HepG2 (cell line): Measurements from ENCODE around the gene WWTR1. TPM values are rescaled to one million over a fixed set of nuclear protein-coding genes. Genes with fewer than 3 reads are reported as not detected.
A peak's percentile ranks its signal among the peaks of the same experiment; 100 is the strongest.

Experiments
- ARHGAP35 ChIP-seq: sonication (generic); formaldehyde crosslinking; IDR thresholded peaks from 2 replicates; pipeline ENCODE4 v1.9.0; 2022; ENCODE audit warnings: mild to moderate bottlenecking, inconsistent platforms, moderate library complexity, missing genetic modification reagents, borderline replicate concordance
- CBX5 ChIP-seq: sonication (generic); formaldehyde crosslinking; IDR thresholded peaks from 2 replicates; pipeline ENCODE4 v1.4.0; 2020; ENCODE audit warnings: missing genetic modification reagents, borderline replicate concordance
- CCDC6 ChIP-seq: sonication (generic); formaldehyde crosslinking; IDR thresholded peaks from 2 replicates; pipeline ENCODE4 v1.8.1; 2022; ENCODE audit warnings: mild to moderate bottlenecking, missing genetic modification reagents, moderate library complexity
- HMG20A ChIP-seq: IDR thresholded peaks from 2 replicates; pipeline ENCODE4 v1.6.1; 2016; ENCODE audit warnings: borderline replicate concordance
- JUNB ChIP-seq: sonication (generic); formaldehyde crosslinking; IDR thresholded peaks from 2 replicates; pipeline ENCODE4 v1.8.0; 2022; ENCODE audit warnings: missing genetic modification reagents, mild to moderate bottlenecking, borderline replicate concordance
- MED13 ChIP-seq: sonication (generic); formaldehyde crosslinking; IDR thresholded peaks from 2 replicates; pipeline ENCODE4 v1.5.0; 2020; ENCODE audit warnings: missing genetic modification reagents
- MLLT10 ChIP-seq: sonication (generic); formaldehyde crosslinking; IDR thresholded peaks from 2 replicates; pipeline ENCODE4 v1.4.0; 2020; ENCODE audit warnings: missing genetic modification reagents
- POGZ ChIP-seq: sonication (generic); formaldehyde crosslinking; IDR thresholded peaks from 2 replicates; pipeline ENCODE4 v1.4.0; 2020; ENCODE audit warnings: mild to moderate bottlenecking, missing genetic modification reagents
- SAFB2 ChIP-seq: sonication (generic); formaldehyde crosslinking; IDR thresholded peaks from 2 replicates; pipeline ENCODE4 v1.5.1; 2020; ENCODE audit warnings: missing genetic modification reagents, low read depth, mild to moderate bottlenecking, borderline replicate concordance
- SMAD3 ChIP-seq: sonication (generic); formaldehyde crosslinking; IDR thresholded peaks from 2 replicates; pipeline ENCODE4 v1.4.0; 2020; ENCODE audit warnings: missing genetic modification reagents
- SPEN ChIP-seq: sonication (generic); formaldehyde crosslinking; IDR thresholded peaks from 2 replicates; pipeline ENCODE4 v1.5.1; 2020; ENCODE audit warnings: low read depth, mild to moderate bottlenecking, missing genetic modification reagents
- ZFP36 ChIP-seq: fragments of 150-350 bp; IDR thresholded peaks from 2 replicates; pipeline ENCODE4 v1.6.1; 2018; ENCODE audit warnings: borderline replicate concordance, low read length, low read depth; ENCODE audit not compliant: partially characterized antibody
- ZNF235 ChIP-seq: sonication (generic); formaldehyde crosslinking; IDR thresholded peaks from 2 replicates; pipeline ENCODE4 v1.8.1; 2023; ENCODE audit warnings: mild to moderate bottlenecking, missing genetic modification reagents, borderline replicate concordance
- ZNF432 ChIP-seq: sonication (generic); formaldehyde crosslinking; IDR thresholded peaks from 2 replicates; pipeline ENCODE4 v1.5.0; 2020; ENCODE audit warnings: missing genetic modification reagents, mild to moderate bottlenecking, borderline replicate concordance
- ZNF839 ChIP-seq: sonication (generic); formaldehyde crosslinking; IDR thresholded peaks from 2 replicates; pipeline ENCODE4 v1.4.0; 2020; ENCODE audit warnings: missing genetic modification reagents, mild to moderate bottlenecking, borderline replicate concordance
- polyA plus RNA-seq, 8 experiments: library from polyadenylated mRNA; depleted of rRNA in 3 of 8; stranded (reverse) in 7 of 8; unstranded in 1 of 8; fragments of >200 nt; fragmentation: Illumina TruSeq in 4 of 8; extraction: Trizol in 4 of 8; gene quantifications; 2 replicates each; pipeline versions ENCODE4 v1.2.1 to v1.2.3, GENCODE V29; 2011 to 2016; ENCODE audit warnings: low read depth in 4 of 8, missing spikeins in 1 of 8, mixed read lengths in 1 of 8; ENCODE audit not compliant: insufficient read depth in 1 of 8
- total RNA-seq, 5 experiments: library from RNA; depleted of rRNA; stranded (reverse); fragments of >200 nt; fragmentation: Illumina TruSeq; extraction: Trizol; gene quantifications; 2 replicates each; pipeline ENCODE4 v1.2.3, GENCODE V29; 2016; ENCODE audit warnings: low read depth in 1 of 5
- TF ChIP-seq, protein P1 (sequence below): sonication (generic); formaldehyde crosslinking; IDR thresholded peaks from 2 replicates; pipeline ENCODE4 v1.4.0; 2020; ENCODE audit warnings: missing genetic modification reagents
- TF ChIP-seq, protein P2 (sequence below): sonication (generic); formaldehyde crosslinking; IDR thresholded peaks from 2 replicates; pipeline ENCODE4 v1.4.0; 2020; ENCODE audit warnings: missing genetic modification reagents
- TF ChIP-seq, protein P3 (sequence below): fragments of 450-650 bp; IDR thresholded peaks from 2 replicates; pipeline ENCODE4 v1.6.1; 2016
- TF ChIP-seq, protein P4 (sequence below): sonication (generic); formaldehyde crosslinking; IDR thresholded peaks from 2 replicates; pipeline ENCODE4 v1.5.0; 2020; ENCODE audit warnings: mild to moderate bottlenecking, missing genetic modification reagents, moderate library complexity
- TF ChIP-seq, protein P5 (sequence below): IDR thresholded peaks from 2 replicates; pipeline ENCODE4 v1.6.1; 2018; ENCODE audit warnings: missing genetic modification reagents
- TF ChIP-seq, protein P6 (sequence below): sonication (generic); formaldehyde crosslinking; IDR thresholded peaks from 2 replicates; pipeline ENCODE4 v1.5.1; 2020; ENCODE audit warnings: missing genetic modification reagents, mild to moderate bottlenecking, borderline replicate concordance

The WWTR1 gene
- total and polyA plus RNA-seq, 2 of the 13 experiments (the other 11 are each of a cell fraction or from before 2014, with no cell fraction given): 19.7 to 139 TPM

DNA sequence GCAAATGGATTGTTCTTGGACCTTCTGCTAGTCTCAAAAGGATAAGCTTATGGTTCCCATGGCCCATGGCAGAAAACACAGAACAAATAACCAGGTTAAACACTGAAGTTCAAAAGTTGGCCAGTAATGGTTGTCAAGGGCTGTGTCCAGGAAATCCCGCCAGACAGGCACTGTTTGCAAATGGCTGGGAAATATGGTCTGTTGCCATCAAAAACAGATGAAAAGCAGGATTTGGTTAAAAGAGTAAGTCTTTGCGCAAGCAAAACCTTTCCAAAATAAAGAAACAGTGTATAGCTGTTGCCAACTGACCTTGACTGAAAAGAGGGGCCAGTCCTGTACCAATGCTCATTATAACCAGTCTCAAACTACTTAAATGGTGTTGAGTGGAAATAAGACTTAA is 58.6 kb downstream of the WWTR1 start (continued):
- TF ChIP-seq, protein P1, sequence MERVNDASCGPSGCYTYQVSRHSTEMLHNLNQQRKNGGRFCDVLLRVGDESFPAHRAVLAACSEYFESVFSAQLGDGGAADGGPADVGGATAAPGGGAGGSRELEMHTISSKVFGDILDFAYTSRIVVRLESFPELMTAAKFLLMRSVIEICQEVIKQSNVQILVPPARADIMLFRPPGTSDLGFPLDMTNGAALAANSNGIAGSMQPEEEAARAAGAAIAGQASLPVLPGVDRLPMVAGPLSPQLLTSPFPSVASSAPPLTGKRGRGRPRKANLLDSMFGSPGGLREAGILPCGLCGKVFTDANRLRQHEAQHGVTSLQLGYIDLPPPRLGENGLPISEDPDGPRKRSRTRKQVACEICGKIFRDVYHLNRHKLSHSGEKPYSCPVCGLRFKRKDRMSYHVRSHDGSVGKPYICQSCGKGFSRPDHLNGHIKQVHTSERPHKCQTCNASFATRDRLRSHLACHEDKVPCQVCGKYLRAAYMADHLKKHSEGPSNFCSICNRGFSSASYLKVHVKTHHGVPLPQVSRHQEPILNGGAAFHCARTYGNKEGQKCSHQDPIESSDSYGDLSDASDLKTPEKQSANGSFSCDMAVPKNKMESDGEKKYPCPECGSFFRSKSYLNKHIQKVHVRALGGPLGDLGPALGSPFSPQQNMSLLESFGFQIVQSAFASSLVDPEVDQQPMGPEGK: no peak
- TF ChIP-seq POGZ (CRISPR knock-in tag) (peak; percentile 72), CCDC6 (CRISPR knock-in tag) (no peak), ARHGAP35 (CRISPR knock-in tag) (no peak), CBX5 (CRISPR knock-in tag) (peak; percentile 59; the same call in 1 of the 2 replicates), ZFP36 (no peak), ZNF235 (no peak), JUNB (CRISPR knock-in tag) (no peak), ZNF839 (CRISPR knock-in tag) (no peak), HMG20A (CRISPR knock-in tag) (peak; percentile 12; the same call in 1 of the 2 replicates), SPEN (CRISPR knock-in tag) (no peak), MLLT10 (CRISPR knock-in tag) (no peak), SAFB2 (CRISPR knock-in tag) (no peak), MED13 (CRISPR knock-in tag) (no peak), ZNF432 (CRISPR knock-in tag) (no peak), SMAD3 (CRISPR knock-in tag) (peak; percentile 33; the same call in 1 of the 2 replicates)
- TF ChIP-seq, protein P2, sequence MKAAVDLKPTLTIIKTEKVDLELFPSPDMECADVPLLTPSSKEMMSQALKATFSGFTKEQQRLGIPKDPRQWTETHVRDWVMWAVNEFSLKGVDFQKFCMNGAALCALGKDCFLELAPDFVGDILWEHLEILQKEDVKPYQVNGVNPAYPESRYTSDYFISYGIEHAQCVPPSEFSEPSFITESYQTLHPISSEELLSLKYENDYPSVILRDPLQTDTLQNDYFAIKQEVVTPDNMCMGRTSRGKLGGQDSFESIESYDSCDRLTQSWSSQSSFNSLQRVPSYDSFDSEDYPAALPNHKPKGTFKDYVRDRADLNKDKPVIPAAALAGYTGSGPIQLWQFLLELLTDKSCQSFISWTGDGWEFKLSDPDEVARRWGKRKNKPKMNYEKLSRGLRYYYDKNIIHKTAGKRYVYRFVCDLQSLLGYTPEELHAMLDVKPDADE: no peak
- TF ChIP-seq, protein P3, sequence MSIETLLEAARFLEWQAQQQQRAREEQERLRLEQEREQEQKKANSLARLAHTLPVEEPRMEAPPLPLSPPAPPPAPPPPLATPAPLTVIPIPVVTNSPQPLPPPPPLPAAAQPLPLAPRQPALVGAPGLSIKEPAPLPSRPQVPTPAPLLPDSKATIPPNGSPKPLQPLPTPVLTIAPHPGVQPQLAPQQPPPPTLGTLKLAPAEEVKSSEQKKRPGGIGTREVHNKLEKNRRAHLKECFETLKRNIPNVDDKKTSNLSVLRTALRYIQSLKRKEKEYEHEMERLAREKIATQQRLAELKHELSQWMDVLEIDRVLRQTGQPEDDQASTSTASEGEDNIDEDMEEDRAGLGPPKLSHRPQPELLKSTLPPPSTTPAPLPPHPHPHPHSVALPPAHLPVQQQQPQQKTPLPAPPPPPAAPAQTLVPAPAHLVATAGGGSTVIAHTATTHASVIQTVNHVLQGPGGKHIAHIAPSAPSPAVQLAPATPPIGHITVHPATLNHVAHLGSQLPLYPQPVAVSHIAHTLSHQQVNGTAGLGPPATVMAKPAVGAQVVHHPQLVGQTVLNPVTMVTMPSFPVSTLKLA: no peak
- TF ChIP-seq, protein P4, sequence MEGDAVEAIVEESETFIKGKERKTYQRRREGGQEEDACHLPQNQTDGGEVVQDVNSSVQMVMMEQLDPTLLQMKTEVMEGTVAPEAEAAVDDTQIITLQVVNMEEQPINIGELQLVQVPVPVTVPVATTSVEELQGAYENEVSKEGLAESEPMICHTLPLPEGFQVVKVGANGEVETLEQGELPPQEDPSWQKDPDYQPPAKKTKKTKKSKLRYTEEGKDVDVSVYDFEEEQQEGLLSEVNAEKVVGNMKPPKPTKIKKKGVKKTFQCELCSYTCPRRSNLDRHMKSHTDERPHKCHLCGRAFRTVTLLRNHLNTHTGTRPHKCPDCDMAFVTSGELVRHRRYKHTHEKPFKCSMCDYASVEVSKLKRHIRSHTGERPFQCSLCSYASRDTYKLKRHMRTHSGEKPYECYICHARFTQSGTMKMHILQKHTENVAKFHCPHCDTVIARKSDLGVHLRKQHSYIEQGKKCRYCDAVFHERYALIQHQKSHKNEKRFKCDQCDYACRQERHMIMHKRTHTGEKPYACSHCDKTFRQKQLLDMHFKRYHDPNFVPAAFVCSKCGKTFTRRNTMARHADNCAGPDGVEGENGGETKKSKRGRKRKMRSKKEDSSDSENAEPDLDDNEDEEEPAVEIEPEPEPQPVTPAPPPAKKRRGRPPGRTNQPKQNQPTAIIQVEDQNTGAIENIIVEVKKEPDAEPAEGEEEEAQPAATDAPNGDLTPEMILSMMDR: no peak
- TF ChIP-seq, protein P5, sequence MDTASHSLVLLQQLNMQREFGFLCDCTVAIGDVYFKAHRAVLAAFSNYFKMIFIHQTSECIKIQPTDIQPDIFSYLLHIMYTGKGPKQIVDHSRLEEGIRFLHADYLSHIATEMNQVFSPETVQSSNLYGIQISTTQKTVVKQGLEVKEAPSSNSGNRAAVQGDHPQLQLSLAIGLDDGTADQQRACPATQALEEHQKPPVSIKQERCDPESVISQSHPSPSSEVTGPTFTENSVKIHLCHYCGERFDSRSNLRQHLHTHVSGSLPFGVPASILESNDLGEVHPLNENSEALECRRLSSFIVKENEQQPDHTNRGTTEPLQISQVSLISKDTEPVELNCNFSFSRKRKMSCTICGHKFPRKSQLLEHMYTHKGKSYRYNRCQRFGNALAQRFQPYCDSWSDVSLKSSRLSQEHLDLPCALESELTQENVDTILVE (CRISPR knock-in tag): 0 out of 2 replicates have a peak, but pooled peaks have one; percentile 10
- TF ChIP-seq, protein P6, sequence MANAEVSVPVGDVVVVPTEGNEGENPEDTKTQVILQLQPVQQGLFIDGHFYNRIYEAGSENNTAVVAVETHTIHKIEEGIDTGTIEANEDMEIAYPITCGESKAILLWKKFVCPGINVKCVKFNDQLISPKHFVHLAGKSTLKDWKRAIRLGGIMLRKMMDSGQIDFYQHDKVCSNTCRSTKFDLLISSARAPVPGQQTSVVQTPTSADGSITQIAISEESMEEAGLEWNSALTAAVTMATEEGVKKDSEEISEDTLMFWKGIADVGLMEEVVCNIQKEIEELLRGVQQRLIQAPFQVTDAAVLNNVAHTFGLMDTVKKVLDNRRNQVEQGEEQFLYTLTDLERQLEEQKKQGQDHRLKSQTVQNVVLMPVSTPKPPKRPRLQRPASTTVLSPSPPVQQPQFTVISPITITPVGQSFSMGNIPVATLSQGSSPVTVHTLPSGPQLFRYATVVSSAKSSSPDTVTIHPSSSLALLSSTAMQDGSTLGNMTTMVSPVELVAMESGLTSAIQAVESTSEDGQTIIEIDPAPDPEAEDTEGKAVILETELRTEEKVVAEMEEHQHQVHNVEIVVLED (CRISPR knock-in tag): no peak
